22Rv1 (cell line): ENCODE data around the gene ANTXR1.

Experiments
- ZFX ChIP-seq: fragments of 450-650 bp; IDR thresholded peaks from 2 replicates; pipeline ENCODE4 v1.6.1; 2017; ENCODE audit warnings: antibody characterized with exemption, borderline replicate concordance
- TF ChIP-seq, protein P1 (sequence below): fragments of 450-650 bp; IDR thresholded peaks from 2 replicates; pipeline ENCODE4 v1.5.1; 2017; ENCODE audit warnings: mild to moderate bottlenecking

DNA sequence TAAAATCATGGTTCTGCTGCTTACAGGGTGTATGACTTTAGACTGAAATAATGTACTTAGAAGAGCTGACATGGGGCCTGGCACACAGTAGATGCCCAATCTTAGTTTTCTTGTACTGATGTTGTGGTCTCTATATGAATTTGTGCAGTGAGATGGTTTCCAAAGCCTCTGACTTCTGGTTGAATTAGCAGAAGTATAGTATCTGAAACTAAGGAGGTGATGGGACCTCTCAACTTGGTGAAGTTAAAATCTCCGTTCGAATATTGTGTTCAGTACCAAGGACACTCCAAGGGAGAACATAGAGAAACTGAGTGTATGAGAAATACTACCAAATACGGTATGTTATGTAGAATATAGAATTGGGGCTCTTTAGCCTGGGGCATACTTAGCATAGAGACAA, 120.9 kb downstream of the ANTXR1 start:
- TF ChIP-seq, protein P1, sequence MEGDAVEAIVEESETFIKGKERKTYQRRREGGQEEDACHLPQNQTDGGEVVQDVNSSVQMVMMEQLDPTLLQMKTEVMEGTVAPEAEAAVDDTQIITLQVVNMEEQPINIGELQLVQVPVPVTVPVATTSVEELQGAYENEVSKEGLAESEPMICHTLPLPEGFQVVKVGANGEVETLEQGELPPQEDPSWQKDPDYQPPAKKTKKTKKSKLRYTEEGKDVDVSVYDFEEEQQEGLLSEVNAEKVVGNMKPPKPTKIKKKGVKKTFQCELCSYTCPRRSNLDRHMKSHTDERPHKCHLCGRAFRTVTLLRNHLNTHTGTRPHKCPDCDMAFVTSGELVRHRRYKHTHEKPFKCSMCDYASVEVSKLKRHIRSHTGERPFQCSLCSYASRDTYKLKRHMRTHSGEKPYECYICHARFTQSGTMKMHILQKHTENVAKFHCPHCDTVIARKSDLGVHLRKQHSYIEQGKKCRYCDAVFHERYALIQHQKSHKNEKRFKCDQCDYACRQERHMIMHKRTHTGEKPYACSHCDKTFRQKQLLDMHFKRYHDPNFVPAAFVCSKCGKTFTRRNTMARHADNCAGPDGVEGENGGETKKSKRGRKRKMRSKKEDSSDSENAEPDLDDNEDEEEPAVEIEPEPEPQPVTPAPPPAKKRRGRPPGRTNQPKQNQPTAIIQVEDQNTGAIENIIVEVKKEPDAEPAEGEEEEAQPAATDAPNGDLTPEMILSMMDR = no peak
- no peak for TF ChIP-seq ZFX
